ENCODE data around the gene RNPEPL1.

GRCh38 chr2:240586198-240586918, 18.1 kb downstream of the RNPEPL1 start, which contains the start of gene CAPN10:
- no peak for TF ChIP-seq CTCF (conservative IDR thresholded peaks at IDR 0.05; ENCODE audit: low read depth, low read length)
- no peak for TF ChIP-seq EZH2 (IDR thresholded peaks at IDR 0.05; ENCODE audit: low read length, unreplicated experiment)

All from PC-3 (cell line).